ENCODE results near the gene SRRM3.
"Not testable (repeated sequence)": the region's sequence is repeated elsewhere in the genome, so short reads cannot be mapped to it uniquely, and the experiment has no call there.

The SRRM3 gene

GRCh38 chr7:76317782-76318487, 116.2 kb downstream of the SRRM3 start:
- DNase-seq = peak; percentile 99

DNA sequence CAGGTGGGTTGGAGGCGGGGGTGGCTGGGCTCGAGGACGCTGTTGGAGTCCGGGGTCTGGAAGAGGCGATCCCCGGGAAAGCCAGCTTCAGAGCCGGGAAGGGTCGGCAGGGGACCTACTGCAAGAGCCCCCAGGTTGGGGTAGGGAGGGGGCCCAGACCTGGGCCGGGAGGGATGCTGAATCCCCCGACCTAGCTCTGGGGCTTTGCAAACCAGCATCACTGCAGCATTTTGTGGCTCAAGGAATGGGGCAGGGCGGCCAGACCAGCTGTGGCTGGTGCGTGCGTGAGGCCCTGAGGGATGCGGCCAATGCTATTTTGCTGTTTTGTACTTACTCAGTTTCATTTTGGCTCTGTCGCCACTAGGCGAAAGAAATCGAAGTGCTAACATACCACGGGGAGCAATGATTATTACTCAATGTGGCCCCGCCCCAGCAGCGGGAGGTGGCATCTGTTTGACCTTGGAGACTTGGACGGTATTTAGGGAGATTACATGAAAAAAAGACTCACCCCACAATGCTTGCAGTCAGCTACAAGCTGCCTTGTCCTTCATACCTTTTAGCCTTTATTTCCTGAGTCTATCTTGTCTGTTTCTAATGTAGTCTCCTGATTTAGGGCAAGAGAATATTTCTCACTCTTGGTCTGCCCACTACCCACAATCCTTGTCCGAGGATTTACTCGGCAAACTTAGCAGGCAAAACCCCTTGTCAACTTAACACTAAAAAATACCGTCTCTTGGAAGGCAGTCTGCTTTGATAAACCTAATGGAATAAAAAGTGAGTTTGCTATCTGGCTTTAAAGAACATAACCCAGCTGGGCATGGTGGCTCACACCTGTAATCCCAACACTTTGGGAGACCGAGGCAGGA, 117.0 kb downstream of the SRRM3 start:
- peak; percentile 88 for DNase-seq

GRCh38 chr7:76325092-76325491, 123.4 kb downstream of the SRRM3 start:
- no peak for DNase-seq

- no peak for DNase-seq
These were observed 124.1 kb downstream of the SRRM3 start for GRCh38 chr7:76325811-76326210.

DNA sequence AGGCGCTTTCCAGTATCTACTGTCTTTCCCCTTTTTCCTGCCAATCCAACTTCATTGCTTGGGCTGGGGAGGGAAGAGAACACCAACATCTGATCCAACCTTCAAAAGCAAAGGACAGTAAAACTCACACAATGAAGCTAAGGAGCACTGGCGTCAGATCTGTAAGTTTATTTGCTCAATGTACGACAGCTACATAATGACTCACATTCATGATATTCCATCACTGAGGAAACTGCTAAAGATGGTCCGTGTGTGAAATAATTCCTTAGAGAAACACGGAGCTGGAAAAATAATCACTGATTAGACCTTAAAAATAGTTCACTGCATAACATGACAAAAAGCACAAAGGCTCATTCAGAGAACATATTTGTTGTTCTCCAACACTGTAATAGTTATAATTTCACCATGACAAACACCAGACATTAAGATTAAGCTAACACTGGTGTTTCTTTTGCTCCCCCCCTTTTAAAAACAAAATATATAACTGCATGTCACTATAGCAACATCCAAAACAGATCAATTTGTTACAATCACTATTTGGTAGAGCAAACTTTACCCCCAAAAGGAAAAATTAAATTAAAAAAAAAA, 125.0 kb downstream of the SRRM3 start:
- DNase-seq = no peak

- no peak for DNase-seq
These were observed 125.9 kb downstream of the SRRM3 start for GRCh38 chr7:76327610-76328009.

DNA sequence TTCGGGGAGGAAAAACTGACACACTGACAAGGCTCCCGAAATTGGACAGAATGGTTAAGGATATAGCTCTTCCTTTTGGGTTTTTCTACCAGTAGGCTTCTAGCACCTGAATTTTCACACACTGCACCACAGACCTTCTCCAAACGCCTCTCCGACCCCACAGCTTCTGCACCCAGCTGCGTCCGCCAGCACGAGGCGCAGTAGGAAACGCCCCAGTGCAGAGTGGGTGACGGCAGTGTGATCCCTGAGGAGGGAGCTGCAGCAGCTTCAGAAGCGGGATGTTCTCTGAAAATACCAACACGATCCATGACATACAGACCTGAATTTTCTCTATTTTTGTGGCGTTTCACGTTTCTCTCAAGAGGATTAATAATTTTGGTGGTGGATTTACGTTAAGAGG, 126.7 kb downstream of the SRRM3 start:
- no peak for DNase-seq

DNA sequence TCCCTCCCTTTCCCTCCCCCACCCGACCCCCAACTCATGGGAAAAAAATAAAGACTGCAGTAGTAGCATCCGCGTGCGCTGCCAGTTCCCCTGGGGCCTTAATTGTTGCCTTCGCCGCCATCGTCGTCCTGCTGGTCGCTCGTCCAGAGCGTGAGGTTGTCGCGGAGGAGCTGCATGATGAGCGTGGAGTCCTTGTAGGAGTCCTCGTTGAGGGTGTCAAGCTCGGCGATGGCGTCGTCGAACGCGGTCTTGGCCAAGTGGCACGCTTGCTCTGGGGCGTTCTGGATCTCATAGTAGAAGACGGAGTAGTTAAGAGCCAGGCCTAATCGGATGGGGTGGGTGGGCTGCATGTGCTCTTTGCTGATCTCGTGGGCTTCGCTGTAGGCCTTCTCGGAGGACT, 127.8 kb downstream of the SRRM3 start:
- no peak for DNase-seq

DNA sequence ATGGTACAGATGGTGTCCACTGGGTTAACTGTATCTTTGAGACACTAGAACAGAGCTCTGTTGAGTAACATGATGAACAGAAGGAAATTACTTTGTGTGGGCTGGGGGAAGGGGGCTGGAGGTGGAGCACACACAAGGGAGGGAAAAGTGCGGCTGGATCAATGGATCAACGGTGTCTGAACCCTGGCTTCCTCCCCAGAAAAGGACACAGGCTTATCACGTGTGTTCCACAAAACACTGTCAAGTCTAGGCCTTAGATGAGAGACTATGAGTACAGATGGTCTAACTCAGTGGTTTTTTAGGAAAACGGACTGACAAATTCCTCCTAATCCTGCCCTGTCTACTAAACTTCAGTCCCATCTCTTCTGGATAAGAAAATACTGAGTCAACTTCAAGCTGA, 128.6 kb downstream of the SRRM3 start:
- no peak for DNase-seq

DNA sequence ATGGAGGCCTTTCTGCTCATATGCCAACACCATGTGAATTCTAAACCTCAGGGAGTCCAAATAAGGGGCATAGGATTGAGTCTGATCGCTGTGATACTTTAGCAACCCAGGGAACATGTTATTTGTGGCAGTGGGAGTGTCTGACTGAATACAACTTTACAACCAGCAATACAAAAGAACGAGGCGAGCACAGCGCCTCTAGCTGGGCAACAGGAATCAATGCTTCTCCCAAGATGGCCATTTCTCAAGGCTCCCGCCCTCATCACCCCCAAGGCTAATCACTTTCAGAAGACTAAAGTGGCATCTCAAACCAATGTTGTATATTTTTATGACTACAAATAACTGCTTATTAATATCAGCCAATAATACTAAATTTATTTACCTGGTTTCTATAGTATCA, 129.0 kb downstream of the SRRM3 start:
- DNase-seq = no peak

DNA sequence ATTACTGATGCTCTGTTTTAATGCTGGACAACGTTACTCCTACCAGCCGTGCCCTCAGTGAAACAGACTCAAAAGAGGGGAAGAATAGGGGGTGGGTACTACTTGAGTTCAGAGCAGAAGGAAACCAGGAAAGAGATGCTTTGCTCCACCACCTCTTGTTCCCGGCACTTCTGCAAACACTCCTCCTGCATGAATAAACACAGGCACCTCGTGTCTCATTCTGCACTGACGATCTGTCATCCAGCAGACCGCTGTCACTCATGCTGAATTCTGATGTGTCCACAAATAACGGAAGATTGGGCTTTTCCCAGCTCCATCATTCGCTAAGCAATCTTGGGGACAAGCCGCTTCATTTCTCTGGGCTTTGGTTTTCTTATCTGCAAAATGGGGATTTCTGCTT, 130.4 kb downstream of the SRRM3 start:
- no peak for DNase-seq

- no peak for DNase-seq
These were observed 131.9 kb downstream of the SRRM3 start for GRCh38 chr7:76333511-76334101.

DNA sequence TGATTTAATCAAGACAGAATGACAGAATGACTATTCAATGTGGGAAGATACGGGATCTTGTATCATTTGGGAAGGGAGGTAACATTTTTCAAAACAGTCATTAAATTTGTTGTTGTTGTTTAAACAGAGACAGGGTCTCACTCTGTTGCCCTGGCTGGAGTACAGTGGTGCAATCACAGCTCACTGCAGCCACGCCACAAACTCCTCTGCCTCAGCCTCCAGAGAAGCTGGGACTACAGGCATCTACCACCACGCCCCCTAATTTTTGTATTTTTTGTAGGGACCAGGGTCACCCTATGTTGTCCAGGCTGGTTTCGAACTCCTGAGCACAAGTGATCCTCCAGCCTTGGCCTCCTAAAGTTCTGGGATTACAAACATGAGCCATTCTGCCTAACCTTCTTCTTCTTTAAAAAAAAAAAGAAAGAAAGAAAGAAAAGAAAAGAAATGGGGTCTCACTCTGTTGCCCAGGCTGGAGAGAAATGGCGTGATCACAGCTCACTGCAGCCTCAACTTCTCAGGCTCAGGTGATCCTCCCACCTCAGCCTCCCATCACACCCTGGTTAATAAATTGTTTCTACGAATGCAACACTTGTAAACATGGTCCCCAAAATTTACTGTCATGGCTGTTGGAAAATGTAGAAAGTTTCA, 132.7 kb downstream of the SRRM3 start:
- DNase-seq = no peak

- DNase-seq = not testable (repeated sequence)
These were observed 133.7 kb downstream of the SRRM3 start for GRCh38 chr7:76335417-76335816.

DNA sequence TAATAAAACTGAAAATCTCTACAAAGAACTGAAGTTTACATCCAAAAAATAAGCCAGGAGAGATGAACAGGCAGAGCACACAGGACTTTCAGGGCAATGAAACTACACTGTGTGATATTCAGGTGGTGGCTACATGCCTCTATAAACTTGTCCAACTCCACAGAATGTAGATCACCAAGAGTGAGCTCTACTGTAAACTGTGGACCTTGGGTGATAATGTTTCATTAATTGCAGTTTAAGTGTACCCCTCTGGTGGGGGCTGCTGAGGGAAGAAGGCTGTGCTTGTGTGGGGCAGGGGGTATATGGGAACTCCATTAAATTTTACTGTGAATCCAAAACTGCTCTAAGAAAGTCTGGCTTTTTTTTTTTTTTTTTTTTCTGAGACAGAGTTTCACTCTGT, 134.4 kb downstream of the SRRM3 start:
- no peak for DNase-seq

All from activated effector memory CD4-positive, alpha-beta T cell treated with anti-CD3 and anti-CD28 coated beads, Interleukin-2, amount 50 U/mL, for 16 hours (primary cell).